H1 (cell line): ENCODE data around the gene CFAP100. TPM values are rescaled to one million over a fixed set of nuclear protein-coding genes. Genes with fewer than 3 reads are reported as not detected.
A peak's percentile ranks its signal among the peaks of the same experiment; 100 is the strongest.

ENCODE experiments used
- CTCF ChIA-PET: fragments of 300-600 bp; sonication (Branson Sonifier 250); formaldehyde crosslinking; loops from one replicate; lab custom pipeline; 2021; ENCODE audit not compliant: partially characterized antibody; lab: Charles Lee
- POLR2A ChIA-PET: fragments of 300-600 bp; sonication (Branson Sonifier 250); formaldehyde crosslinking; loops from one replicate; lab custom pipeline; 2021; ENCODE audit warnings: inconsistent platforms; ENCODE audit not compliant: partially characterized antibody; lab: Charles Lee
- DNase-seq, 2 experiments: peaks; one replicate each; pipeline versions ENCODE4 v3.0.0 to v3.0.0-alpha.2; 2010 to 2022; ENCODE audit warnings: low spot score in 2 of 2, low read depth in 1 of 2, mixed read lengths in 1 of 2
- FAIRE-seq: peaks from 2 replicates; lab custom pipeline; 2011; peaks lifted over from hg19 to GRCh38; lab: Jason Lieb, UNC
- H2AFZ ChIP-seq: 2 replicates; pipeline ENCODE4 v1.8.1; 2012; ENCODE audit warnings: low read length, inconsistent platforms
- H2AK5ac ChIP-seq: 2 replicates; pipeline ENCODE4 v1.6.1; 2013; ENCODE audit warnings: low read depth, low read length
- H2BK120ac ChIP-seq: replicated peaks from 2 replicates; pipeline ENCODE3; 2013; ENCODE audit warnings: low read depth, low read length, inconsistent platforms
- H2BK12ac ChIP-seq: 2 replicates; pipeline ENCODE4 v1.6.1; 2013; ENCODE audit warnings: low read depth, low read length
- H2BK15ac ChIP-seq: 2 replicates; pipeline ENCODE4 v1.6.1; 2013; ENCODE audit warnings: low read length
- H2BK20ac ChIP-seq: 2 replicates; pipeline ENCODE4 v1.6.1; 2013; ENCODE audit warnings: low read length
- H2BK5ac ChIP-seq: 2 replicates; pipeline ENCODE4 v1.6.1; 2013; ENCODE audit warnings: low read depth, low read length
- H3K14ac ChIP-seq: 2 replicates; pipeline ENCODE4 v1.6.1; 2013; ENCODE audit warnings: inconsistent platforms; ENCODE audit not compliant: insufficient read length
- H3K18ac ChIP-seq: 2 replicates; pipeline ENCODE4 v1.6.1; 2013; ENCODE audit warnings: low read length; ENCODE audit errors: extremely low read depth
- H3K23ac ChIP-seq: 2 replicates; pipeline ENCODE4 v1.6.1; 2013; ENCODE audit warnings: inconsistent platforms; ENCODE audit not compliant: insufficient read length
- H3K23me2 ChIP-seq: 2 replicates; pipeline ENCODE4 v1.6.1; 2013; ENCODE audit warnings: low read depth, low read length
- H3K27ac ChIP-seq: 2 replicates; pipeline ENCODE4 v1.6.1; 2011; ENCODE audit warnings: low read depth, low read length, inconsistent platforms
- H3K27me3 ChIP-seq, 4 experiments: replicated peaks in 1 of 4; 1 replicate in 1 of 4; 2 replicates in 3 of 4; pipeline versions ENCODE4 v1.6.1 to v1.8.1; 2011 to 2013; ENCODE audit warnings: low read length in 3 of 4, mild to moderate bottlenecking in 3 of 4, inconsistent platforms in 2 of 4, mixed read lengths in 2 of 4, moderate library complexity in 1 of 4; ENCODE audit not compliant: control insufficient read depth in 3 of 4, insufficient read depth in 3 of 4; ENCODE audit errors: extremely low read depth in 1 of 4
- H3K36me3 ChIP-seq, 4 experiments: 2 replicates each; pipeline versions ENCODE4 v1.6.1 to v1.8.1; 2011 to 2013; ENCODE audit warnings: mild to moderate bottlenecking in 4 of 4, low read length in 3 of 4, moderate library complexity in 2 of 4, control low read depth in 1 of 4, inconsistent platforms in 1 of 4; ENCODE audit not compliant: insufficient read depth in 4 of 4, control insufficient read depth in 2 of 4
- H3K4ac ChIP-seq: replicated peaks from 2 replicates; pipeline ENCODE3; 2013; ENCODE audit warnings: low read length, low read depth, mixed read lengths, inconsistent platforms; ENCODE audit not compliant: insufficient read length
- H3K4me1 ChIP-seq, 4 experiments: replicated peaks in 1 of 4; 1 replicate in 1 of 4; 2 replicates in 3 of 4; pipeline versions ENCODE4 v1.6.1 to v1.8.1; 2011 to 2013; ENCODE audit warnings: low read length in 3 of 4, inconsistent platforms in 2 of 4, mixed read lengths in 1 of 4; ENCODE audit not compliant: insufficient read depth in 4 of 4, control insufficient read depth in 3 of 4
- H3K4me2 ChIP-seq, 2 experiments: 2 replicates each; pipeline versions ENCODE4 v1.6.1 to v1.8.1; 2011 to 2013; ENCODE audit warnings: low read depth in 2 of 2, low read length in 2 of 2, control low read depth in 1 of 2, inconsistent platforms in 1 of 2, mild to moderate bottlenecking in 1 of 2; ENCODE audit not compliant: insufficient read depth in 1 of 2
- H3K4me3 ChIP-seq, 4 experiments: fragments of 200-600, 300-600 bp in 1 of 4; sonication (generic), shearing (Covaris generic), sonication (Bioruptor Twin) in 1 of 4; 2 replicates each; pipeline versions ENCODE4 v1.5.1 to v1.8.1; 2011 to 2016; ENCODE audit warnings: low read length in 4 of 4, low read depth in 3 of 4, control low read depth in 2 of 4, inconsistent platforms in 2 of 4, mild to moderate bottlenecking in 2 of 4, mixed read lengths in 1 of 4, moderate library complexity in 1 of 4; ENCODE audit not compliant: insufficient read depth in 2 of 4; ENCODE audit errors: extremely low read depth in 1 of 4
- H3K56ac ChIP-seq: replicated peaks from 2 replicates; pipeline ENCODE3; 2013; ENCODE audit warnings: low read depth, mild to moderate bottlenecking, mixed read lengths, low read length, inconsistent platforms; ENCODE audit not compliant: insufficient read length
- H3K79me1 ChIP-seq: 2 replicates; pipeline ENCODE4 v1.6.1; 2013; ENCODE audit warnings: low read depth, low read length, control low read depth
- H3K79me2 ChIP-seq, 2 experiments: 2 replicates each; pipeline versions ENCODE4 v1.6.1 to v1.8.1; 2012 to 2013; ENCODE audit warnings: low read length in 2 of 2, mild to moderate bottlenecking in 2 of 2, inconsistent platforms in 1 of 2; ENCODE audit not compliant: insufficient read depth in 2 of 2, control insufficient read depth in 1 of 2
- H3K9ac ChIP-seq, 4 experiments: replicated peaks in 1 of 4; 1 replicate in 1 of 4; 2 replicates in 3 of 4; pipeline versions ENCODE4 v1.6.1 to v1.8.1; 2011 to 2013; ENCODE audit warnings: low read depth in 3 of 4, low read length in 3 of 4, control low read depth in 2 of 4, mild to moderate bottlenecking in 2 of 4, moderate library complexity in 2 of 4, inconsistent platforms in 1 of 4; ENCODE audit errors: extremely low read depth in 1 of 4
- H3K9me3 ChIP-seq, 2 experiments: 2 replicates each; pipeline versions ENCODE4 v1.6.1 to v1.8.1; 2012 to 2013; ENCODE audit warnings: mild to moderate bottlenecking in 2 of 2, moderate library complexity in 2 of 2, control low read depth in 1 of 2, inconsistent platforms in 1 of 2, low read depth in 1 of 2, low read length in 1 of 2, mixed read lengths in 1 of 2; ENCODE audit not compliant: insufficient read depth in 2 of 2
- H4K20me1 ChIP-seq, 2 experiments: replicated peaks in 1 of 2; 2 replicates each; pipeline versions ENCODE3 to v1.8.1; 2011 to 2013; ENCODE audit warnings: inconsistent platforms in 2 of 2, low read length in 2 of 2, mild to moderate bottlenecking in 1 of 2; ENCODE audit not compliant: insufficient read depth in 2 of 2, control insufficient read depth in 1 of 2
- H4K5ac ChIP-seq: 2 replicates; pipeline ENCODE4 v1.6.1; 2013; ENCODE audit warnings: low read length, low read depth, mixed read lengths, inconsistent platforms; ENCODE audit not compliant: insufficient read length
- H4K8ac ChIP-seq: 2 replicates; pipeline ENCODE4 v1.8.0; 2013; ENCODE audit warnings: mild to moderate bottlenecking, moderate library complexity, low read length, inconsistent platforms; ENCODE audit not compliant: insufficient read depth; ENCODE audit errors: extremely low read depth
- H4K91ac ChIP-seq: replicated peaks from 2 replicates; pipeline ENCODE3; 2013; ENCODE audit warnings: low read length, mixed read lengths, inconsistent platforms; ENCODE audit not compliant: insufficient read length
- SIX5 ChIP-seq: IDR thresholded peaks from 2 replicates; pipeline ENCODE4 v1.6.1; 2011; ENCODE audit warnings: mild to moderate bottlenecking, low read depth, low read length
- WGBS, 2 experiments: shearing (Covaris generic) in 1 of 2; methylation state at CpG; one replicate each; pipeline versions ENCODE4 v1.1.6 to v1.1.7; 2013 to 2015; ENCODE audit warnings: low lambda C conversion rate in 2 of 2, mixed read lengths in 2 of 2, inconsistent platforms in 1 of 2, low coverage in 1 of 2, missing lambda C conversion rate in 1 of 2; ENCODE audit not compliant: insufficient replicate concordance in 2 of 2, insufficient coverage in 1 of 2, insufficient read length in 1 of 2; ENCODE audit errors: extremely low coverage in 1 of 2, missing lambda C conversion rate in 1 of 2; 5-methylcytosine and 5-hydroxymethylcytosine counted together
- polyA plus RNA-seq, 7 experiments: library from polyadenylated mRNA; depleted of rRNA in 3 of 7; stranded (reverse) in 5 of 7; unstranded in 2 of 7; fragments of >200 nt in 5 of 7; fragments of 200-250 nt in 2 of 7; gene quantifications; 1 replicate in 5 of 7; 2 replicates in 1 of 7; 4 replicates in 1 of 7; pipeline versions ENCODE4 v1.2.1 to v1.2.3, GENCODE V29; 2011 to 2013; ENCODE audit warnings: missing spikeins in 2 of 7, mixed read lengths in 2 of 7
- total RNA-seq: library from RNA; stranded (reverse); fragmentation: NEBNext Ultra II Directional; extraction: Animal tissue kit (Norgen Biotek cat#: 25700); gene quantifications from 2 replicates; pipeline ENCODE4 v1.2.1, GENCODE V29; 2021

The CFAP100 gene
- total and polyA plus RNA-seq, 2 of the 8 experiments (the other 6 are each of a cell fraction or from before 2014, with no cell fraction given): 0.17 TPM; not detected in 1

GRCh38 chr3:126345231-126345630 is 49.5 kb upstream of the CFAP100 start:
- POLR2A ChIA-PET: interaction anchor here (1.5 kb wide), 1 partner anchor 10 kb away, joined by 4 read pairs; no protein-coding TSS in a partner anchor
- Histone ChIP-seq H3K9me3 (no peaks in the 10 kb centered on the region), H2BK5ac (no peak overlapping the region), H2BK15ac (no peak overlapping the region), H2BK12ac (no peak overlapping the region), H3K4me1 (peaks cover 0 to 6% (median 3%) of the 10 kb centered on the region in 4 experiments; a peak in 5 of 7 replicates), H3K14ac (no peak overlapping the region), H3K27me3 (no peaks in the 10 kb centered on the region), H3K79me1 (peaks cover 2% of the 10 kb centered on the region; the same call in 1 of the 2 replicates), H3K9ac (peak overlapping the region in 1 of 4 experiments; percentile 35; a peak in 2 of 7 replicates), H2AFZ (no peak overlapping the region), H3K27ac (no peak overlapping the region), H3K56ac (no peak overlapping the region), H4K91ac (no peak overlapping the region), H4K5ac (no peak overlapping the region), H3K4me2 (no peak overlapping the region), H4K8ac (no peak overlapping the region), H2BK120ac (no peak overlapping the region), H3K23me2 (no peaks in the 10 kb centered on the region), H3K4ac (no peak overlapping the region), H3K23ac (no peak overlapping the region), H3K79me2 (no peaks in the 10 kb centered on the region; a peak in 1 of 4 replicates), H3K4me3 (no peak overlapping the region), H2BK20ac (no peak overlapping the region), H3K18ac (no peak overlapping the region), H4K20me1 (peaks cover 0 to 18% of the 10 kb centered on the region in 2 experiments), H3K36me3 (no peaks in the 10 kb centered on the region; a peak in 1 of 8 replicates), H2AK5ac (no peak overlapping the region)
- DNase-seq (no peak), FAIRE-seq (no peak)
- CTCF ChIA-PET: interaction anchor here (1.0 to 2.0 kb wide), 3 partner anchors 8 to 184 kb away, joined by 3 to 6 read pairs (median 4); no protein-coding TSS in a partner anchor
- no peak for TF ChIP-seq SIX5
- 89% methylated on average over 7 of the region's 7 CpGs; no CpG with 5 or more reads in 1 of the 2 experiments for WGBS, 2 experiments
